K562 (cell line): Measurements from ENCODE around the gene HPS4. TPM values are rescaled to one million over a fixed set of nuclear protein-coding genes. Genes with fewer than 3 reads are reported as not detected.

Experiments used
- ATAC-seq: fragments of 200-7000 bp; cut with Tn5 transposase; 3 replicates; pipeline ENCODE4 v1.9.1; 2020; ENCODE audit warnings: moderate library complexity
- BruUV-seq: library from RNA; stranded (reverse); fragments of 400-500 nt; replicated peaks from 2 replicates; lab custom pipeline; 2021; lab: Mats Ljungman, UMichigan
- CTCF ChIA-PET: fragments of 300-600 bp; formaldehyde crosslinking; extraction: SDS; loops from one replicate; lab custom pipeline; 2021; ENCODE audit warnings: low intra/inter-chr PET ratio; lab: Yijun Ruan, JAX
- POLR2A ChIA-PET: fragments of 300-600, 350-650 bp; sonication (Branson Sonifier 250); formaldehyde crosslinking; extraction: SDS; loops from one replicate; lab custom pipeline; 2021; ENCODE audit warnings: antibody characterized with exemption, inconsistent platforms; lab: Yijun Ruan, JAX
- DNase-seq, 4 experiments: peaks; one replicate each; pipeline versions ENCODE4 v3.0.0 to v3.0.0-alpha.2; 2011 to 2018; ENCODE audit warnings: low spot score in 3 of 4, mixed read lengths in 3 of 4; ENCODE audit errors: extremely low read depth in 1 of 4
- FAIRE-seq: peaks from 2 replicates; lab custom pipeline; 2011; peaks lifted over from hg19 to GRCh38; lab: Jason Lieb, UNC
- H2AFZ ChIP-seq: 2 replicates; pipeline ENCODE4 v1.6.0; 2011; ENCODE audit warnings: low read depth, low read length, control low read depth, inconsistent platforms
- H3K27ac ChIP-seq: fragments of 200-600 bp; 3 replicates; pipeline ENCODE4 v1.8.0; 2011; ENCODE audit warnings: low read depth, mild to moderate bottlenecking, control low read depth, inconsistent platforms, low read length, moderate library complexity, mixed read lengths; ENCODE audit errors: extremely low read depth
- H3K27me3 ChIP-seq, 2 experiments: fragments of 300-600 bp in 1 of 2; 2 replicates in 1 of 2; 3 replicates in 1 of 2; pipeline versions ENCODE4 v1.6.0 to v1.8.0; 2011; ENCODE audit warnings: inconsistent platforms in 2 of 2, low read length in 2 of 2, mild to moderate bottlenecking in 1 of 2, mixed read lengths in 1 of 2, moderate library complexity in 1 of 2; ENCODE audit not compliant: control insufficient read depth in 2 of 2, insufficient read depth in 2 of 2
- H3K36me3 ChIP-seq: fragments of 300-600 bp; 3 replicates; pipeline ENCODE4 v1.8.0; 2011; ENCODE audit warnings: mild to moderate bottlenecking, low read length, inconsistent platforms; ENCODE audit not compliant: control insufficient read depth, insufficient read depth
- H3K4me1 ChIP-seq, 2 experiments: fragments of 200-600 bp in 1 of 2; replicated peaks in 1 of 2; 2 replicates in 1 of 2; 3 replicates in 1 of 2; pipeline versions ENCODE4 v1.5.1 to v1.8.0; 2011; ENCODE audit warnings: inconsistent platforms in 2 of 2, low read length in 2 of 2, mild to moderate bottlenecking in 1 of 2, mixed read lengths in 1 of 2, moderate library complexity in 1 of 2; ENCODE audit not compliant: control insufficient read depth in 2 of 2, insufficient read depth in 2 of 2
- H3K4me2 ChIP-seq: 2 replicates; pipeline ENCODE4 v1.6.1; 2011; ENCODE audit warnings: low read length, control low read depth, inconsistent platforms, mixed read lengths; ENCODE audit not compliant: insufficient read depth
- H3K4me3 ChIP-seq: fragments of 200-600 bp; sonication (generic), shearing (Covaris generic); 2 replicates; pipeline ENCODE4 v1.5.1; 2016; ENCODE audit warnings: control low read depth, inconsistent platforms
- H3K79me2 ChIP-seq: fragments of 200-600 bp; 3 replicates; pipeline ENCODE4 v1.8.0; 2011; ENCODE audit warnings: low read length, inconsistent platforms; ENCODE audit not compliant: control insufficient read depth, insufficient read depth
- H3K9ac ChIP-seq, 2 experiments: 2 replicates each; pipeline versions ENCODE4 v1.6.0 to v1.6.1; 2011; ENCODE audit warnings: low read depth in 2 of 2, low read length in 2 of 2, control low read depth in 1 of 2, inconsistent platforms in 1 of 2, mild to moderate bottlenecking in 1 of 2, mixed read lengths in 1 of 2; ENCODE audit not compliant: insufficient read depth in 1 of 2
- H3K9me1 ChIP-seq: one replicate; pipeline ENCODE4 v1.6.0; 2011; ENCODE audit warnings: inconsistent platforms, mild to moderate bottlenecking, low read length, moderate library complexity; ENCODE audit not compliant: control insufficient read depth, insufficient read depth
- H3K9me3 ChIP-seq: replicated peaks from 2 replicates; pipeline ENCODE4 v1.5.1; 2011; ENCODE audit warnings: low read depth, low read length, inconsistent platforms; ENCODE audit not compliant: control insufficient read depth, insufficient read depth
- H4K20me1 ChIP-seq: replicated peaks from 2 replicates; pipeline ENCODE4 v1.6.1; 2011; ENCODE audit warnings: low read length, inconsistent platforms, mixed read lengths; ENCODE audit not compliant: control insufficient read depth, insufficient read depth
- ATF2 ChIP-seq: sonication (generic); formaldehyde crosslinking; IDR thresholded peaks from 2 replicates; pipeline ENCODE4 v1.8.1; 2022; ENCODE audit warnings: missing genetic modification reagents
- CEBPB ChIP-seq: fragments of 450-650 bp; IDR thresholded peaks from 2 replicates; pipeline ENCODE4 v1.6.1; 2016; ENCODE audit warnings: missing genetic modification characterization, missing compliant biosample characterization
- MYC ChIP-seq, 2 experiments: fragments of 250-450 bp in 1 of 2; sonication (Bioruptor Pico) in 1 of 2; IDR thresholded peaks; 2 replicates each; pipeline versions ENCODE4 v1.5.1 to v1.6.1; 2012 to 2021; ENCODE audit warnings: low read depth in 2 of 2, borderline replicate concordance in 1 of 2, improper control_type of control experiment in 1 of 2, low read length in 1 of 2, mild to moderate bottlenecking in 1 of 2, moderate library complexity in 1 of 2
- NFRKB ChIP-seq: fragments of 450-650 bp; IDR thresholded peaks from 2 replicates; pipeline ENCODE4 v1.6.1; 2016; ENCODE audit warnings: low read depth
- RBFOX2 ChIP-seq: fragments of 200-400 bp; formaldehyde crosslinking; IDR thresholded peaks from 2 replicates; pipeline ENCODE4 v1.6.1; 2017; ENCODE audit warnings: low read depth, mild to moderate bottlenecking, low read length, moderate library complexity
- TAF1 ChIP-seq: IDR thresholded peaks from 2 replicates; pipeline ENCODE4 v1.6.1; 2011; ENCODE audit warnings: mild to moderate bottlenecking, low read length, moderate library complexity; ENCODE audit not compliant: insufficient read depth, control insufficient read depth, severe bottlenecking; ENCODE audit errors: extremely low read depth
- TBP ChIP-seq: optimal IDR thresholded peaks from 2 replicates; pipeline ENCODE3; 2011; ENCODE audit warnings: low read depth, low read length, improper control_type of control experiment
- WGBS: fragments of 100-300 bp; shearing (Covaris generic); methylation state at CpG from one replicate; pipeline ENCODE4 v1.1.6; 2016; ENCODE audit warnings: low coverage, mixed read lengths; ENCODE audit not compliant: insufficient coverage; ENCODE audit errors: missing lambda C conversion rate; 5-methylcytosine and 5-hydroxymethylcytosine counted together
- in situ Hi-C: fragments of 300-500 bp; cut with MboI; formaldehyde crosslinking; loops from 4 replicates; pipeline ENCODE4 v1.15.0; 2018; ENCODE audit warnings: inconsistent platforms, mixed read lengths
- intact Hi-C: fragments of 100-400 bp; cut with micrococcal nuclease; formaldehyde crosslinking; loops from 2 replicates; pipeline ENCODE4 v1.14.2; 2022
- polyA plus RNA-seq, 8 experiments: library from polyadenylated mRNA; depleted of rRNA in 4 of 8; stranded (reverse) in 5 of 8; unstranded in 3 of 8; fragments of >200 nt; fragmentation: Nextera tagmentation in 2 of 8; fragmentation: Illumina TruSeq in 1 of 8; extraction: Ambion mirVana in 2 of 8; extraction: Trizol in 1 of 8; gene quantifications; 2 replicates each; pipeline versions ENCODE4 v1.2.1 to v1.2.3, GENCODE V29; 2011 to 2014; ENCODE audit warnings: inconsistent platforms in 1 of 8, missing spikeins in 1 of 8
- total RNA-seq, 7 experiments: library from RNA; depleted of rRNA in 6 of 7; stranded (reverse); fragments of >200 nt in 6 of 7; fragmentation: Illumina TruSeq in 2 of 7; extraction: Trizol in 2 of 7; gene quantifications; 2 replicates each; pipeline versions ENCODE4 v1.2.1 to v1.2.3, GENCODE V29; 2011 to 2021; ENCODE audit warnings: low replicate concordance in 1 of 7
- TF ChIP-seq, protein P1 (sequence below): fragments of 450-650 bp; IDR thresholded peaks from 2 replicates; pipeline ENCODE4 v1.6.1; 2016; ENCODE audit warnings: low read depth

The HPS4 gene
- total and polyA plus RNA-seq, 9 of the 15 experiments (the other 6 are each of a cell fraction or from before 2014, with no cell fraction given) = 12.8 to 29.2 (median 25.3) TPM

- TF ChIP-seq RBFOX2 (no peak), TBP (peak; percentile 25), CEBPB (tag) (peak; percentile 85), TAF1 (no peak)
- TF ChIP-seq, all 486 proteins: peak for 11
Observed at GRCh38 chr22:26479792-26480610, 3.6 kb downstream of the HPS4 start (continued).

DNA sequence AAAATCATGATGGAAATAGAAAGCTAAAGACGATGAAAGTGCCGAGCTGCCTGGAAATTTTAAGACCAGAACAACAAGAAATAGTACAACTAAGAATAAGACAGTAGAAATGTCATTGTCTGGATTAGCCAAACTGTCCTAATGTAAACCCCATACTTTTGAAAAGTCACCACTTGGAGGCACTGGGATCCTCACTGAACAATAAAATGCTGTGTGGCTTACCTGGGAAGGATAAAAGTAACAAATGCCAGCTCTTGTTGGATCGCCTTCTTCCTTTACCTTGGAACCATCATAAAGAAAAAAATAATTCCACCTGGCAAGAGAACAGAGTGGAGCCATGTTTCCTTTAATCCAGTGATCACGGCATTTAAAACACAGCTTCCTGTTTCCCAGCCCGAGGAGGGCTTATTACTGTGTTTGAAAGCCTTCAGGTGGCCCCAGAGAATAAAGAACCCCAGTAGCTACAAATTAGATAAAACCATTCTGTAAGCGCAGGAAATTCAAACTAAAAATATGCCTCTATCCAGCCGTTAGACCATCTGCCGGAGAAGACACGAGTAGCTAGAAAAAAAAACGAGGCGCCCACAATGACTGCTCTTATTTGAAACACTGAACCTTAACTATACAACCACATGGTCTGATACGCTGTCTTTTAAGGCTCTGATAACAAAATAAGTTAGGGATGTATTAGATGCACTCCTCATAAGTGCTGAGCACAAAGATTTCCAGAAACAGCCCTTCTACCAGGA is 4.4 kb downstream of the HPS4 start:
- Histone ChIP-seq H3K79me2 (peaks cover 77% of the 10 kb centered on the region), H3K9me1 (no peaks in the 10 kb centered on the region), H3K27me3 (no peaks in the 10 kb centered on the region), H2AFZ (peak overlapping the region; percentile 75), H3K9me3 (no peaks in the 10 kb centered on the region), H3K27ac (peak overlapping the region; percentile 86), H3K9ac (peak overlapping the region; percentile 41 to 81; a peak in 3 of 4 replicates), H3K4me2 (peak overlapping the region; percentile 97), H4K20me1 (no peaks in the 10 kb centered on the region), H3K4me3 (peak overlapping the region; percentile 89), H3K4me1 (peaks cover 14 to 41% of the 10 kb centered on the region in 2 experiments; a peak in 4 of 5 replicates), H3K36me3 (peaks cover 44% of the 10 kb centered on the region; the same call in 2 of the 3 replicates)
- ATAC-seq (peak; percentile 16), DNase-seq (peak in 2 of 4 experiments; percentile 26 to 44), FAIRE-seq (no peak)
- TSS peak; percentile 2 for BruUV-seq
- intact Hi-C loops = no loop called here
- in situ Hi-C loops = no loop called here
- CTCF ChIA-PET = no interaction called here
- 1% methylated on average over 12 of the region's 12 CpGs for WGBS
- POLR2A ChIA-PET = interaction anchor here (0.7 to 1.4 kb wide), 7 partner anchors 10 to 193 kb away, joined by 3 to 8 read pairs (median 3); no protein-coding TSS in a partner anchor
- peak; percentile 41; the same call in 1 of the 2 replicates for TF ChIP-seq MYC (IDR thresholded peaks at IDR 0.05; ENCODE audit: low read depth, low read length)
- TF ChIP-seq MYC (CRISPR knock-in tag; IDR thresholded peaks at IDR 0.05; ENCODE audit: borderline replicate concordance, low read depth) = no peak
- TF ChIP-seq ATF2 (CRISPR knock-in tag) = no peak
- 0 out of 2 replicates have a peak, but pooled peaks have one; percentile 20 for TF ChIP-seq NFRKB
- TF ChIP-seq, protein P1, sequence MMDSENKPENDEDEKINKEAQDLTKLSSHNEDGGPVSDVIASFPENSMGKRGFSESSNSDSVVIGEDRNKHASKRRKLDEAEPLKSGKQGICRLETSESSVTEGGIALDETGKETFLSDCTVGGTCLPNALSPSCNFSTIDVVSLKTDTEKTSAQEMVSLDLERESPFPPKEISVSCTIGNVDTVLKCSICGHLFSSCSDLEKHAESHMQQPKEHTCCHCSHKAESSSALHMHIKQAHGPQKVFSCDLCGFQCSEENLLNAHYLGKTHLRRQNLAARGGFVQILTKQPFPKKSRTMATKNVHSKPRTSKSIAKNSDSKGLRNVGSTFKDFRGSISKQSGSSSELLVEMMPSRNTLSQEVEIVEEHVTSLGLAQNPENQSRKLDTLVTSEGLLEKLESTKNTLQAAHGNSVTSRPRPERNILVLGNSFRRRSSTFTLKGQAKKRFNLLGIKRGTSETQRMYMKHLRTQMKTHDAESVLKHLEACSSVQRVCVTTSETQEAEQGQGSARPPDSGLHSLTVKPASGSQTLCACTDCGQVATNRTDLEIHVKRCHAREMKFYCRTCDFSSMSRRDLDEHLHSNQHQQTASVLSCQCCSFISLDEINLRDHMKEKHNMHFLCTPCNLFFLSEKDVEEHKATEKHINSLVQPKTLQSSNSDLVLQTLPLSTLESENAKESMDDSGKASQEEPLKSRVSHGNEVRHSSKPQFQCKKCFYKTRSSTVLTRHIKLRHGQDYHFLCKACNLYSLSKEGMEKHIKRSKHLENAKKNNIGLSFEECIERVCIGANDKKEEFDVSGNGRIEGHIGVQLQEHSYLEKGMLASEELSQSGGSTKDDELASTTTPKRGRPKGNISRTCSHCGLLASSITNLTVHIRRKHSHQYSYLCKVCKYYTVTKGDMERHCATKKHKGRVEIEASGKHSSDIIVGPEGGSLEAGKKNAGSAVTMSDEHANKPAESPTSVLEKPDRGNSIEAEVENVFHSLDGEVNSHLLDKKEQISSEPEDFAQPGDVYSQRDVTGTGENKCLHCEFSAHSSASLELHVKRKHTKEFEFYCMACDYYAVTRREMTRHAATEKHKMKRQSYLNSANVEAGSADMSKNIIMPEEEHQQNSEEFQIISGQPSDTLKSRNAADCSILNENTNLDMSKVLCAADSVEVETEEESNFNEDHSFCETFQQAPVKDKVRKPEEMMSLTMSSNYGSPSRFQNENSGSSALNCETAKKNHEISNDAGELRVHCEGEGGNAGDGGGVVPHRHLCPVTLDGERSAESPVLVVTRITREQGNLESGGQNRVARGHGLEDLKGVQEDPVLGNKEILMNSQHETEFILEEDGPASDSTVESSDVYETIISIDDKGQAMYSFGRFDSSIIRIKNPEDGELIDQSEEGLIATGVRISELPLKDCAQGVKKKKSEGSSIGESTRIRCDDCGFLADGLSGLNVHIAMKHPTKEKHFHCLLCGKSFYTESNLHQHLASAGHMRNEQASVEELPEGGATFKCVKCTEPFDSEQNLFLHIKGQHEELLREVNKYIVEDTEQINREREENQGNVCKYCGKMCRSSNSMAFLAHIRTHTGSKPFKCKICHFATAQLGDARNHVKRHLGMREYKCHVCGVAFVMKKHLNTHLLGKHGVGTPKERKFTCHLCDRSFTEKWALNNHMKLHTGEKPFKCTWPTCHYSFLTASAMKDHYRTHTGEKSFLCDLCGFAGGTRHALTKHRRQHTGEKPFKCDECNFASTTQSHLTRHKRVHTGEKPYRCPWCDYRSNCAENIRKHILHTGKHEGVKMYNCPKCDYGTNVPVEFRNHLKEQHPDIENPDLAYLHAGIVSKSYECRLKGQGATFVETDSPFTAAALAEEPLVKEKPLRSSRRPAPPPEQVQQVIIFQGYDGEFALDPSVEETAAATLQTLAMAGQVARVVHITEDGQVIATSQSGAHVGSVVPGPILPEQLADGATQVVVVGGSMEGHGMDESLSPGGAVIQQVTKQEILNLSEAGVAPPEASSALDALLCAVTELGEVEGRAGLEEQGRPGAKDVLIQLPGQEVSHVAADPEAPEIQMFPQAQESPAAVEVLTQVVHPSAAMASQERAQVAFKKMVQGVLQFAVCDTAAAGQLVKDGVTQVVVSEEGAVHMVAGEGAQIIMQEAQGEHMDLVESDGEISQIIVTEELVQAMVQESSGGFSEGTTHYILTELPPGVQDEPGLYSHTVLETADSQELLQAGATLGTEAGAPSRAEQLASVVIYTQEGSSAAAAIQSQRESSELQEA = no peak
